CD4-positive, alpha-beta T cell treated with Interleukin-6 at 100 ng/mL for 8 hours (primary cell): ENCODE measurements around the gene LRRTM3.

ENCODE experiments used
- DNase-seq: peaks from one replicate; pipeline ENCODE4 v3.0.0-alpha.2; 2020; ENCODE audit warnings: mixed read lengths, low spot score

LRRTM3 gene

DNA sequence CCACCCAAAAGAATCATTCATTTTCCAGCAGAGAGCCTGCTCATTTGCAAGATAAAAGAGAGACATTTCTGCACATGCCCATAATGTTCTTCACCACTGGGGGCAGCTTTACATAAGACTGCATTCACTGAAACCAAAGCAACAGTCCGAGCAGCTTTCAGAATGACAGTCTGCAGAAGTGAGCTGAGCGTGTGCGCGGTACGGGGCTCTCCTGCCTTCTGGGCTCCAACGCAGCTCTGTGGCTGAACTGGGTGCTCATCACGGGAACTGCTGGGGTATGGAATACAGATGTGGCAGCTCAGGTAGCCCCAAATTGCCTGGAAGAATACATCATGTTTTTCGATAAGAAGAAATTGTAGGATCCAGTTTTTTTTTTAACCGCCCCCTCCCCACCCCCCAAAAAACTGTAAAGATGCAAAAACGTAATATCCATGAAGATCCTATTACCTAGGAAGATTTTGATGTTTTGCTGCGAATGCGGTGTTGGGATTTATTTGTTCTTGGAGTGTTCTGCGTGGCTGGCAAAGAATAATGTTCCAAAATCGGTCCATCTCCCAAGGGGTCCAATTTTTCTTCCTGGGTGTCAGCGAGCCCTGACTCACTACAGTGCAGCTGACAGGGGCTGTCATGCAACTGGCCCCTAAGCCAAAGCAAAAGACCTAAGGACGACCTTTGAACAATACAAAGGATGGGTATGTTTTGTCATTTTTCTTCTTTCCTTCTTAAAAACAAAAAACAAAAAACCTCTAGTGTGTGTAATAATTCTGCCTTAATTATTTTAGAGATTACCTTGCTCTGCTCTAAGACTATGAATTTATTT, at the start of gene LRRTM3:
TSS of gene LRRTM3 (plus strand) at position 141 of the 820 bp plus-strand sequence.
- no peak for DNase-seq

DNA sequence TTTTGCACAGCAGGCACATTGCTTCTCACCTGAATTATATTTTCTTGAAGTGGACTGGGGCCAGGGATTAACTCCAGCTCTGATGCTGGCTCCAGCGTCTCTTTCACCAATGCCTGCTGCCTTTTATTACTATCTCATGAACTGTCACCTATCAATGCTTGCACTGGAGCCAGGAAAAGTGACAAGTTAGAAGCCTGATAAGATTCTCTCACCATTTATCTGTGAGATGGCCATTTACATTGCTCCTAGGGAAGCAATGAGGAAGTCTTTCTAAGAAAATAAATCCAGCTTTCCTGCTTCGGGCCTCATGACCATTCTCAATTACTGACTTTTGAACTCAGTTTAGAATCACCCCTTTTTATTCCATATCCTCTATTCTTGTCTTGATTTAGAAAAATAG, 48.5 kb upstream of the LRRTM3 start:
- DNase-seq = no peak

DNA sequence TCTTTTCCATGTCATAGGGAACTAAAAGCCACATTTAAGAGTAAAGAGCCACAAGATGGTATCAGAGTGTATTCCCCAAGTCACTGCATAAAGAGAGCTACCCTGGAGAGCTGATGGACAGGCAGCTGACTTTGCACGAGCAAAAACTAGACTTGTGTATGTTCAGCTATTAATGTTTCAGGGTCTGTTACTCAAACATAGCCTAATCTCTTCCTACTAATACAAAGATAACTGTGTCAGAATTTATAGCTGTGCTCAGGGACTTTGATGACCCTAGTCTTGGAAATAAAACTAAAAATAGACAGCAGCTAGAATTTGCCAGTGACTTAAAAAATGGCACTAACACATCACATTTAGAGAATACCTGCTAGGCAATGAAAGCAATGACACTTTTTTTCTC, 45.5 kb upstream of the LRRTM3 start:
- DNase-seq = no peak

DNA sequence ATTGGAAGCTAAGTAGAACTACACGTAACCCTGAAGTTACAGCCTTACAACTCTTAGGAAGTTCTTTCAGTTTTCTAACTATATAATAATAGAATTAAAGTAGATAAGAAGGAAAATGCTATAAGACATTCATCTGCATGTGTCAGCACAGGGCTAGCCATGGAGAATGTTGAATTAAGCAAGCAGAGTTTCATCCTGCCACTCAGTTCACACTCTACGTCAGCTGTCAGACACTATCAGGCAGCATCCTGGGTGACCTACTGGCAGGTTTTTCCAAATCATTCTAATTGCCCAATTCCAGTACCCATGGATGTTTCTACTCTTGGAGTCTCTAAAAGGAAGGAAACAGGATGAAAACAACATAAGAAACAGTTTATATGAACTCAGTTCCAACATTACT, 45.0 kb upstream of the LRRTM3 start:
- no peak for DNase-seq

DNA sequence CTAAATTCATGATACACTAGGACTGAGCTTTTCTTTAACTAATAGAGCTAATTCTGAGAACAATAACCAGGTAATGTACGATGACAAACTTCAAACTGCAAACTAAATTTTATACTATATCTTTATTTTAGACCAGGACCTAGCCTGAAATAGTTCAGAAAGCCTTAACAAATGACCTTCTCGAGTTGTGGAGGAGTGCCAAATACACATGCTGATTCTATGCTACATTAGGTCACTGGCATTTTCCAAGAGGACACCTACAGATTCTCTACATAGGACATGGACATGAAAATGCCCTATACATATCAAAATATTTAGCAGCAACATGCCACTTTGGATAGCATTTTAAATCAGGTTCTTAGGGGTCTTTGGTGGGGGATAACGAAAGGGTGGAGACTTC, 44.0 kb upstream of the LRRTM3 start:
- no peak for DNase-seq

DNA sequence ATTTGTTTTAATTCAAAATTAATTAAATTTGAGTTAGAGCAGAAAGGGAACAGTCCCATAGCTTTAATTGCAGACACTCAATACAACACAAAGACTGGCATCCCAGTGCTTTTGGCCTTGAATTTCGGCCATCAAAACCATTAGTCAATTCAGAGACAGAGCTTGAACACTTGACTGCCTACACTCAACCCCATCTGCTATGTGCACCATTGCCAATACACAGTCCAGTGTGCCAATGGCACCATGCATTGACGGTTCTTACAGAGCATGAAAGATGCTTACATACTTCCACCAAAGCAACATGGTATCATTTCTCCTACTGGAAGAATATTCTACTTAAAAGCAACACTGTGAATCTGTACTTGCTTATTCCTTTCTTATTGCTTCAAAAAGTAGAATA, 43.6 kb upstream of the LRRTM3 start:
- DNase-seq = no peak

DNA sequence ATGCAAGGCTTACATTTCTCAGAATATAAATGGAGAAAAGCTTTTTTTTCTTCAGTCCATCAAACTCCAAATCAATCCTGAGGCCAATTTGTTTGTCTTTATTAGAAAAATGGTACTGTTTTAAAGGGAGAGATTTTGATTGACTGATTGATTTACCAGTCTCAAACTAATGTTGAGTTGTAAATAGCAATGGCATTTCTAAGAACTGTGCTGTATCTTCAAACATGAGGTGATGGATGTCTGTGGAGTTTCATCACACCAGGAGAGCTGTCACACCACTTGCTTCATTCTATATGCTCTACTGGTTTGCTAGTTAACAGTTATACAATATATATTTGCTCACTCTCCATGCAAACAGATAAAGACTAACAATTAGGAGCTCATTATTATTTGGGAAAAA, 39.0 kb upstream of the LRRTM3 start:
- DNase-seq = no peak

DNA sequence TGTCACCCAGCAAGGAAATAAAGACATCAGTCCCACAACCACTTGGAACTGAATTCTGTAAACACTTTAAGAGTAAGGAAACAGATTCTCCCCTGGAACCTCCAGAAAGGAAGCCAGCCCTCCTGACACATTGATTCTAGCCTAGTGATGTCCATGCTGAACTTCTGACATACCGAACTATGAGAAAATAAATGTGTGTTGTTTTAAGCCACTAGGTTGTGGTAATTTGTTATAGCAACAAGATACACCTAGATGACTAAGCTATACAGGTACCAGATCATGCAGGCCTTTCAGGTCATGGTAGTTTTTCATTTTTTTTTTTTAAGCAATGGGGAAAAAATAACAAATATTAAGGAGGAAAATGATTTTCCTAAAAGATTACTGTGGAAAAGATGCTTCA, 37.6 kb upstream of the LRRTM3 start:
- DNase-seq = no peak

DNA sequence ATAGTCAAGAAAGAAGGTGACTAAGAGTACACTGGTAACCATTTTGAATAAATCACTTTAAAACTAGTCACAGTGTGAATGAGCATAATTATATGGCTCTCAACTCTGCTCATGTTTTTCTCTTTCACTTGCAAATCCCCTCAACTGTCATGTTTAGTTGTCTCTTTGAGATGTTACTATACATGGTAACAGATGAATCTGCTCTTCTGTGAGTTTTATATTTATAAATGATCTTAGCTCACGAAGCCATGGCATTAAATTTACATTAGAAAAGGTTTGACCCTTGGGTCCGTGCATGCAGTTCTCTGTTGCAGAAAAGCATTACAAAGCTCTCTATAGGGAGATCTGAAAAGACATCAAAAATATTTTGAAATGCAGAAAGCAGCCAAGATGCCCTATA, 33.0 kb upstream of the LRRTM3 start:
- DNase-seq = no peak

DNA sequence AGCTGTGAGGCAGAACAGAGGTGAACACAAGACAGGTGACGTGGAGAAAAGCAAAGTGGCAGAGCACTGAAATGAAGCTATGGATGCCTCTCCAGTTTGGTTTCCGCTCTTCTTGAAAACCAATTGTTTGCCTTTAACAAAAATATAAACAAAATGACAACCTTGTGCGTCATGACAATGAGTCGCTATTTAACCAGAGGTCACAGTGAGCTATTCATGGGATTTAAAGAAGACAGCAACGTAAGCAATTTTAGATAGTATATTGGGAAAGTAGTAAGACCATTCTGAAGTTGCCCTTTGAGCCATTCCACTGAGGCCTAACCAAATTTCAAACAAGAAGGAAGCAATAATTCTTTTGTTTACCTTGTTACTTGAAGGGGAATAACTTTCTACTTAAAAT, 15.2 kb upstream of the LRRTM3 start:
- no peak for DNase-seq

DNA sequence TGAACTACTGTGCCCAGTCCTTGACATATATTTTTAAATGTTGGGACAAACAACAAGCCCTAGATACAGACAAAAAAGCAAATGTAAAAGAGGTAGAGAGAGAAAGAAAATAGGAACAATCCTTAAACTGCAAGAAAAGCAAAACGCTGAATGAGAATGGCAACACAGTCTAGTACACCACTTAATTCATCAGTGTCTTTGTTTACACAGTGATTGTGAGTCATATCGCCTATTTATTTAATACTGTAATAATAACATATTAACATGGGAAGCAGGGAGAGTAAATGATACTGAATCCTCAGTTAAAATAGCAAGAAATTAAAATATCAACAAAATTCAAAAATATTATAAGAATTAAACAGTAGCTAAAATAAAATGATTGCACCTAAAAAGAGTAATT, 9.8 kb upstream of the LRRTM3 start:
- DNase-seq = no peak

DNA sequence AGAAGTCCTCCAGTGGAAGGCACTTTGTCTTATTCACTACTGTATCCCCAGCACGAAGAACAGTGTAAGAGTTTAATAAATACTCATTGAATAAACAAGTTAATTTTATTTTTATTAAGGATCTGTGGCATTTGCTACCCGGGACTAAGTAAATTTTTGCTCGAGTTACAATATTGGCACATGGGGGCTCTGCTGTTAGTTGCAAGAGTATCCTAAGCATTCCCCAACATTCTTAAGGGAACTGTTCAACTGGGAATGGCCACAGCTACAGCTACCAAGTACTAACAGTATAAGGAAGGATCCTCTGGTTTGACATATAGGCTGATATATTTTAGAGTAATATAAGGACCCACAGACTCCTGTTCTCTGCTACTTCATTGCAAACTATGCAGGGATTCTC, 8.7 kb upstream of the LRRTM3 start:
- DNase-seq = no peak

DNA sequence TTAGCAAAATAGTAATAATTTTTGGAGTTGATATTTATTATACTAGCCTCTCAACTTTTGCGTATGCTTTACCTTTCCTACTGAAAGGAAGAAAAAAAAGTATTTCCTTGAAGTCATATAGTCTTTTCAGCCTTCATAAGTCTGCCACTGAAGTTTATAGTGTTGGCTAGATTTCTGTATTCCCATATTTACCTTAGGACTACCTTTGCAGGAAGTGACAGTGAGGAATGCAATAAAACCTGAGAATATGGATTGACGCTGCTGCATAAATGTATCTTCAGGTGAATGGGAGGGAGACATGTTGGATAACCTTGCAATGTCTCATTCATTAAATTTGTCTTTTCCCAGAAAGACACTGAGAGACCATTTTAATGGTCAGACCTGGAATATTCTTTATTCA, 6.6 kb upstream of the LRRTM3 start:
- DNase-seq = no peak

DNA sequence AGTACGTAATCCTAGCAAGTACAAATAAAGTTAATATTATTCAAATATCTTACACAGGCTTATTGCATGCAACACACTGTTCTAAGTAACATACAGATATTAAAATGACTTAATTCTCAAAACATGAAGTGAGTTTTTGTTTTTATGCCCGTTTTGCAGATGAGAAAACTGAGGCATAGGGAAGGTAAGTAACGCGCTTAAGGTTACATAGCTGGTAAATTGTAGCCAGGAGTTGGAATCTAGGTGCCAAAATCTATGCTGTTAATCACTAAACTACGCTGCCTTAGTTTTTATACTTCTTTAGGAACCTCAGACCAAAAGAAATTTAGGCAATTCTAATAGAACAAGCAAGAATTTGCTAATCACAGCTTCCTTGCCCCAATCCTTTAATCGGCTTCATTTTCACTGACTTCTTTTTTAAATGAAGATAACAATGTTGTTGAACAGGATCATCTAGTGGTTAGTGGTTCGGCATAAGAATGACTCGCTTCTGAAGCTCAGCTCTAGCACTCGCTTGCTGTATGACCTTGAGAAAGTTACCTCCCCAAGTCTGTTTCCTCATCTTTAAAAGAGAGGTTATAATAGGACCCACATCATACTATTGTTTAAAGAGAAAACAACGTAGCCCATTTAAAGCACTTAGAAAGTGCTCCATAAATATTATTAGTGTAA, 1.0 kb upstream of the LRRTM3 start:
- DNase-seq = no peak

DNA sequence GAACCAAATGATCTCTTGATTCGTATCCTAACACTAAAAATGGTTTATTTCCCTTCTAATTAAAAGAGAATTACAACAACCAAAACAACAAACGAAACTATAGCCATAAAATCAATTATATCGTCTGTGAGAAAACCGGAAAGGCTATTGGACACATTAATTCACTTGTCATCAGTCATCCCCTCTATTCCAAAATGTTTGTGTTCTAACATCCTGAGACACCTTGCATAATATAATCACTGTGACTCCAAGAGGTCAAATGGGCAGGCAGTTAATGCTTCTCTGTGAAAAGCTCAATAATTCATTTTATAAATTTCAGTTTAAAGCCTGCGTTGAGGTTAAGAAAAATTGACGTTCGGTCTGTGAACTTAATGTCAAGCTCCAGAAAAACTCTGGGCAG, 463 bp upstream of the LRRTM3 start:
- DNase-seq = no peak

DNA sequence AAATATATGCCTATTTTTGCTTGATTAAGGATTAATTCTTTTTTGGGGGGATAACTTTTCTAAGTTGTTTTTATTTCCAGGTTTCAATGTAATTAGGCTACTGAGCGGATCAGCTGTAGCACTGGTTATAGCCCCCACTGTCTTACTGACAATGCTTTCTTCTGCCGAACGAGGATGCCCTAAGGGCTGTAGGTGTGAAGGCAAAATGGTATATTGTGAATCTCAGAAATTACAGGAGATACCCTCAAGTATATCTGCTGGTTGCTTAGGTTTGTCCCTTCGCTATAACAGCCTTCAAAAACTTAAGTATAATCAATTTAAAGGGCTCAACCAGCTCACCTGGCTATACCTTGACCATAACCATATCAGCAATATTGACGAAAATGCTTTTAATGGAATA, 1.0 kb downstream of the LRRTM3 start:
- no peak for DNase-seq

DNA sequence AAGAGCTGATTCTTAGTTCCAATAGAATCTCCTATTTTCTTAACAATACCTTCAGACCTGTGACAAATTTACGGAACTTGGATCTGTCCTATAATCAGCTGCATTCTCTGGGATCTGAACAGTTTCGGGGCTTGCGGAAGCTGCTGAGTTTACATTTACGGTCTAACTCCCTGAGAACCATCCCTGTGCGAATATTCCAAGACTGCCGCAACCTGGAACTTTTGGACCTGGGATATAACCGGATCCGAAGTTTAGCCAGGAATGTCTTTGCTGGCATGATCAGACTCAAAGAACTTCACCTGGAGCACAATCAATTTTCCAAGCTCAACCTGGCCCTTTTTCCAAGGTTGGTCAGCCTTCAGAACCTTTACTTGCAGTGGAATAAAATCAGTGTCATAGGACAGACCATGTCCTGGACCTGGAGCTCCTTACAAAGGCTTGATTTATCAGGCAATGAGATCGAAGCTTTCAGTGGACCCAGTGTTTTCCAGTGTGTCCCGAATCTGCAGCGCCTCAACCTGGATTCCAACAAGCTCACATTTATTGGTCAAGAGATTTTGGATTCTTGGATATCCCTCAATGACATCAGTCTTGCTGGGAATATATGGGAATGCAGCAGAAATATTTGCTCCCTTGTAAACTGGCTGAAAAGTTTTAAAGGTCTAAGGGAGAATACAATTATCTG, 1.6 kb downstream of the LRRTM3 start:
- DNase-seq = no peak

DNA sequence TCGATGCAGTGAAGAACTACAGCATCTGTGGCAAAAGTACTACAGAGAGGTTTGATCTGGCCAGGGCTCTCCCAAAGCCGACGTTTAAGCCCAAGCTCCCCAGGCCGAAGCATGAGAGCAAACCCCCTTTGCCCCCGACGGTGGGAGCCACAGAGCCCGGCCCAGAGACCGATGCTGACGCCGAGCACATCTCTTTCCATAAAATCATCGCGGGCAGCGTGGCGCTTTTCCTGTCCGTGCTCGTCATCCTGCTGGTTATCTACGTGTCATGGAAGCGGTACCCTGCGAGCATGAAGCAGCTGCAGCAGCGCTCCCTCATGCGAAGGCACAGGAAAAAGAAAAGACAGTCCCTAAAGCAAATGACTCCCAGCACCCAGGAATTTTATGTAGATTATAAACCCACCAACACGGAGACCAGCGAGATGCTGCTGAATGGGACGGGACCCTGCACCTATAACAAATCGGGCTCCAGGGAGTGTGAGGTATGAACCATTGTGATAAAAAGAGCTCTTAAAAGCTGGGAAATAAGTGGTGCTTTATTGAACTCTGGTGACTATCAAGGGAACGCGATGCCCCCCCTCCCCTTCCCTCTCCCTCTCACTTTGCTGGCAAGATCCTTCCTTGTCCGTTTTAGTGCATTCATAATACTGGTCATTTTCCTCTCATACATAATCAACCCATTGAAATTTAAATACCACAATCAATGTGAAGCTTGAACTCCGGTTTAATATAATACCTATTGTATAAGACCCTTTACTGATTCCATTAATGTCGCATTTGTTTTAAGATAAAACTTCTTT, 2.3 kb downstream of the LRRTM3 start:
- DNase-seq = no peak

DNA sequence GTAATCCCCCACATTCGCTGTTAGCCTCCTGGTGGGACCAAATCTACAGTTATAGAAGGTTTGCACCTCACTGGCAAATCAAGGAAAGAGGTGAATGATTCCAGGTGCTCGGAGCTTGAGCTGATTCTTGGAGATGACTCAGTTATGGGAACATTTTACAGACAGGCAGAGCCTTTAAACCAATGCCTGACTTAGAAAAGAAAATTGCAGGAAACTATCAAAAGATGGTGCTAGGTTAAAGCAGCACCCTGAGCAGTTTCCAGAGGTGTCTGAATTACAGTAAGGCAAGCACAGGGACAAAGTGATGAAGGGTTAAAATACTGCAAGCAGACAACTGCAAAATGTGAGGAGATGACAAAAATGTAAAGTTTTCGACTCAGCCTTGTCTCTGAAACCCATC, 2.9 kb downstream of the LRRTM3 start:
- DNase-seq = no peak

DNA sequence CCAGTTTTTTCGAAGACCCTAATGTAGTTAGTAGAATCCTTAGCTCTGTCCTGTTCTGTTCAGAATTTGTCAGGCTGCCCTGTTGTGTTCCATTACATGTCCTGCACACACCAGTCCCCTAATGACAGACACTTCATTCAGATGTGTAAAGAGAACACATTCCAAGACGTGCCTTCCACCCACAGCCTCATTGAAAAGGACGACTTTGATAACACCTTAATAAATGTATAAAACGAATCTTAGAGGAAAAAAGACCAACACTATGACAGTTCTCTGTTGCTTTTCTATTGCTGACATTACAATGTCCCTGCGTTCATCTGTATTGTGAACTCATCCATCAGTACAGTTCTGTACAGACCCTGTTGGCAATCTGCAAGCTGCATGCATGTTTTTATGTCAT, 3.5 kb downstream of the LRRTM3 start:
- no peak for DNase-seq

DNA sequence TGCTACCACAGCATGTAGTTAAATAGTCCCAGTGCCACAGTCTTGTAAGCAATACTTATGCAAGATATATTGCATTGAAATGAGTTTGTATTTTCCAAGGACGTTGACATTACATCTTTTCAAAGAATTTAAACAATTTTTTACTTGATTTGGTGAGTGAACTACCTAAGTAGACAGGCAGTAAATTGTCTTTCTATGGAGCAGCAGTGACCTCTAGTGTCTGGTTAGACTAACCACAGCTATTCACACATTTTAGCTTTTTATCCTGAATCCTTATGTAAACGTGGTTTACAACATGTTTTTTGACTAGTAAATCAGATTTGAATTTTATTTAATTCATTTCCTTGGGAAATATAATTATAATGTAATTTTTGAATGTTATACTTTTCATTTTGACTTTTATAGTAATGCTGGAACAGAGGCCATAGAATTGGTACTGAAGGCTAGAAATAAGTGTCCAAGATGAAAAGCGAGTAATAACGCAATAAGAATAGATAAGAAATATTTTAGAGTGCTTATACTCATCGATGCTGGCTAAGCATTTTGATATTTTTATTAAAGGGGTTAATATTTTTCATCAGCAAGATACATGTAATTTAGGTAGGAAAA, 5.6 kb downstream of the LRRTM3 start:
- DNase-seq = no peak

DNA sequence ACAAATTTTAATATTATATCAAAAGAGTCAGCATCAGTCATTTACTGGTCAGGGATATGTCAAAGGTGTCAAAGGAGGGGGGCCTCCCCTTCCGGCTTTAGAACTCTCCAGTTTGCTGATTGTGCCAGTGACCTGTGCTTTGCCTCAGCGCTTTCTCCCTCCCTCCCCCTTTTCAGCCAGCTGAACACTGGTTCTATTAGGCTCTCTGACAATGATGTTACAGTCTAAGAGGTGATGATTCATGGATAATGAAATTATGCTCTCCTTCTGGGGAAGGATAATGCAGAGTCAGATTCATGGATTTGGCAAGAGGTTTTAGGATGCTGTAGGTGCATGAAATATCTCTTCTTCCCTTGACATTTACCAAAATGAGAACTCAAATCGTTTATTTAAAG, 6.1 kb downstream of the LRRTM3 start:
- DNase-seq = no peak
